WTC11 (cell line): ENCODE results near the gene HOMER3. TPM values are rescaled to one million over a fixed set of nuclear protein-coding genes. Genes with fewer than 3 reads are reported as not detected.

Experiments used
- ATAC-seq: fragments of 200-7000 bp; cut with Tn5 transposase; 2 replicates; pipeline ENCODE4 v1.10.0; 2021; ENCODE audit warnings: mild to moderate bottlenecking, moderate library complexity
- CTCF ChIA-PET: fragments of 300-600 bp; sonication (Branson Sonifier 250); formaldehyde crosslinking; loops from one replicate; lab custom pipeline; 2021; ENCODE audit warnings: antibody characterized with exemption; lab: Charles Lee
- POLR2A ChIA-PET: fragments of 350-600 bp; sonication (Branson Sonifier 250); formaldehyde crosslinking; loops from one replicate; lab custom pipeline; 2021; ENCODE audit warnings: antibody characterized with exemption; lab: Charles Lee
- DNase-seq: peaks from one replicate; pipeline ENCODE4 v3.0.0; 2021; ENCODE audit warnings: low spot score
- H3K27ac Mint-ChIP-seq: 2 replicates; pipeline ENCODE4 v1.8.0; 2021; ENCODE audit warnings: mixed read lengths
- H3K27me3 Mint-ChIP-seq: 2 replicates; pipeline ENCODE4 v1.8.0; 2021; ENCODE audit warnings: low read depth, mild to moderate bottlenecking, moderate library complexity, mixed read lengths
- H3K36me3 Mint-ChIP-seq: 2 replicates; pipeline ENCODE4 v1.8.0; 2021; ENCODE audit warnings: mixed read lengths
- H3K4me1 Mint-ChIP-seq: 2 replicates; pipeline ENCODE4 v1.8.0; 2022; ENCODE audit warnings: mixed read lengths
- H3K4me3 Mint-ChIP-seq: 2 replicates; pipeline ENCODE4 v1.8.0; 2021; ENCODE audit warnings: mild to moderate bottlenecking, moderate library complexity, mixed read lengths
- H3K9me3 Mint-ChIP-seq: 2 replicates; pipeline ENCODE4 v1.8.0; 2021; ENCODE audit warnings: mixed read lengths
- CBFB ChIP-seq: sonication (generic); formaldehyde crosslinking; IDR thresholded peaks from 2 replicates; pipeline ENCODE4 v1.8.1; 2022; ENCODE audit warnings: mild to moderate bottlenecking, low read depth, missing genetic modification reagents
- CREM ChIP-seq: sonication (generic); formaldehyde crosslinking; IDR thresholded peaks from 2 replicates; pipeline ENCODE4 v1.8.1; 2022; ENCODE audit warnings: mild to moderate bottlenecking, missing genetic modification reagents, moderate library complexity
- E2F5 ChIP-seq: sonication (generic); formaldehyde crosslinking; IDR thresholded peaks from 2 replicates; pipeline ENCODE4 v1.8.1; 2022; ENCODE audit warnings: mild to moderate bottlenecking, moderate library complexity, missing genetic modification reagents
- ELF4 ChIP-seq: sonication (generic); formaldehyde crosslinking; IDR thresholded peaks from 2 replicates; pipeline ENCODE4 v1.8.1; 2022; ENCODE audit warnings: low read depth, mild to moderate bottlenecking, moderate library complexity, missing genetic modification reagents
- EMX1 ChIP-seq: fragments of 250-450 bp; sonication (Bioruptor Pico); IDR thresholded peaks from 2 replicates; pipeline ENCODE4 v1.8.0; 2021; ENCODE audit warnings: mild to moderate bottlenecking
- ESRRA ChIP-seq: sonication (generic); formaldehyde crosslinking; IDR thresholded peaks from 2 replicates; pipeline ENCODE4 v1.8.1; 2022; ENCODE audit warnings: mild to moderate bottlenecking, missing genetic modification reagents, borderline replicate concordance
- FOXJ3 ChIP-seq: sonication (generic); formaldehyde crosslinking; IDR thresholded peaks from 2 replicates; pipeline ENCODE4 v1.9.0; 2021; ENCODE audit warnings: missing genetic modification reagents, mild to moderate bottlenecking, borderline replicate concordance
- FOXP1 ChIP-seq: sonication (generic); formaldehyde crosslinking; IDR thresholded peaks from 2 replicates; pipeline ENCODE4 v1.8.0; 2022; ENCODE audit warnings: missing genetic modification reagents, mild to moderate bottlenecking, moderate library complexity, borderline replicate concordance
- GABPB1 ChIP-seq: sonication (generic); formaldehyde crosslinking; IDR thresholded peaks from 2 replicates; pipeline ENCODE4 v1.8.1; 2023; ENCODE audit warnings: mild to moderate bottlenecking, missing genetic modification reagents
- MYBL2 ChIP-seq: sonication (generic); formaldehyde crosslinking; IDR thresholded peaks from 2 replicates; pipeline ENCODE4 v1.8.1; 2023; ENCODE audit warnings: mild to moderate bottlenecking, moderate library complexity, missing genetic modification reagents
- NFATC4 ChIP-seq: fragments of 250-450 bp; sonication (Bioruptor Pico); IDR thresholded peaks from 2 replicates; pipeline ENCODE4 v1.9.0; 2021; ENCODE audit warnings: mild to moderate bottlenecking
- NFE2L1 ChIP-seq: sonication (generic); formaldehyde crosslinking; IDR thresholded peaks from 2 replicates; pipeline ENCODE4 v1.8.1; 2023; ENCODE audit warnings: missing genetic modification reagents
- NFYB ChIP-seq: sonication (generic); formaldehyde crosslinking; conservative IDR thresholded peaks from 2 replicates; pipeline ENCODE4 v1.8.0; 2022; ENCODE audit warnings: low read depth, missing genetic modification reagents
- RORB ChIP-seq: fragments of 250-450 bp; sonication (Bioruptor Pico); IDR thresholded peaks from 2 replicates; pipeline ENCODE4 v1.9.0; 2021; ENCODE audit warnings: mild to moderate bottlenecking
- SMAD3 ChIP-seq: sonication (generic); formaldehyde crosslinking; IDR thresholded peaks from 2 replicates; pipeline ENCODE4 v1.8.0; 2022; ENCODE audit warnings: missing genetic modification reagents, mild to moderate bottlenecking, borderline replicate concordance
- ZMAT4 ChIP-seq: fragments of 250-450 bp; sonication (Bioruptor Pico); IDR thresholded peaks from 2 replicates; pipeline ENCODE4 v1.9.0; 2021; ENCODE audit warnings: mild to moderate bottlenecking
- ZNF138 ChIP-seq: sonication (generic); formaldehyde crosslinking; conservative IDR thresholded peaks from 2 replicates; pipeline ENCODE4 v1.8.1; 2022; ENCODE audit warnings: mild to moderate bottlenecking, moderate library complexity, missing genetic modification reagents
- ZNF232 ChIP-seq: sonication (generic); formaldehyde crosslinking; IDR thresholded peaks from 2 replicates; pipeline ENCODE4 v1.8.0; 2022; ENCODE audit warnings: mild to moderate bottlenecking, missing genetic modification reagents
- ZNF396 ChIP-seq: fragments of 250-450 bp; sonication (Bioruptor Pico); IDR thresholded peaks from 2 replicates; pipeline ENCODE4 v1.8.0; 2021; ENCODE audit warnings: mild to moderate bottlenecking, moderate library complexity, borderline replicate concordance
- total RNA-seq: library from RNA; stranded (reverse); gene quantifications from 3 replicates; pipeline ENCODE4 v1.2.3, GENCODE V29; 2021
- TF ChIP-seq, protein P1 (sequence below): sonication (generic); formaldehyde crosslinking; IDR thresholded peaks from 2 replicates; pipeline ENCODE4 v1.8.1; 2023; ENCODE audit warnings: mild to moderate bottlenecking, missing genetic modification reagents, moderate library complexity

HOMER3 gene
- total RNA-seq, 1 experiment from 2014 or later, result 28.2 TPM

- DNase-seq, result no peak
- no peaks in the 10 kb centered on the region for H3K4me1 Mint-ChIP-seq
- H3K9me3 Mint-ChIP-seq, result peaks cover 2% of the 10 kb centered on the region; the same call in 1 of the 2 replicates
- no peak overlapping the region for H3K27ac Mint-ChIP-seq
- no peak for TF ChIP-seq NFE2L1 (CRISPR knock-in tag)
- no peak for TF ChIP-seq ZNF396 (CRISPR knock-in tag)
- TF ChIP-seq GABPB1, result no peak
- no peak for TF ChIP-seq ZNF138 (CRISPR knock-in tag)
- TF ChIP-seq, protein P1, sequence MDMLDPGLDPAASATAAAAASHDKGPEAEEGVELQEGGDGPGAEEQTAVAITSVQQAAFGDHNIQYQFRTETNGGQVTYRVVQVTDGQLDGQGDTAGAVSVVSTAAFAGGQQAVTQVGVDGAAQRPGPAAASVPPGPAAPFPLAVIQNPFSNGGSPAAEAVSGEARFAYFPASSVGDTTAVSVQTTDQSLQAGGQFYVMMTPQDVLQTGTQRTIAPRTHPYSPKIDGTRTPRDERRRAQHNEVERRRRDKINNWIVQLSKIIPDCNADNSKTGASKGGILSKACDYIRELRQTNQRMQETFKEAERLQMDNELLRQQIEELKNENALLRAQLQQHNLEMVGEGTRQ (CRISPR knock-in tag), result no peak
- no peak for TF ChIP-seq ESRRA
- no peak for TF ChIP-seq CBFB (CRISPR knock-in tag)
- H3K36me3 Mint-ChIP-seq, result no peaks in the 10 kb centered on the region
- ATAC-seq, result no peak
- ChIA-PET POLR2A (no interaction called here), CTCF (interaction anchor here (0.7 to 1.1 kb wide), 4 partner anchors 11 to 37 kb away, joined by 3 to 9 read pairs (median 4); no protein-coding TSS in a partner anchor)
- H3K27me3 Mint-ChIP-seq, result peaks cover 8% of the 10 kb centered on the region
- no peak overlapping the region for H3K4me3 Mint-ChIP-seq
Observed at GRCh38 chr19:18949858-18950257, 8.8 kb upstream of the HOMER3 start.

DNA sequence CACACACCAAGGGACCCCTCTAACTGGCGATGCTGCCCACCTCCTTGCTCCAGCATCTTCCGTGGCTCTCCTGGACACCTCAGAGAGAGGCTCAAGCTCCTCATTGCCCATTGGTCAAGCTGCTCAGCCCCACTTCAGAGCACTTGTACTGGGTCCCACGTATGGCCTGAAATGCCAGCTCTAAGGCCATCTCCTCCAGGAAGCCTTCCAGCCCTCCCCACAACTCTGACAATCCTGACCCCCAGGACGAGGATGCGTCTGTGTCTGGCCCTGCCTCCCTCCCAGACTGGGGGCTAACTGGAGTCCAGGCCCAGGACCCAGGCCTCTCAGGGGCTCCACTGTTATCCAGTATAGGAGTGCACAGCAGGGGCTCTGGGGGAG lies 7.9 kb upstream of the HOMER3 start:
- Mint-ChIP-seq H3K9me3 (no peaks in the 10 kb centered on the region), H3K36me3 (no peaks in the 10 kb centered on the region), H3K27me3 (peaks cover 11% of the 10 kb centered on the region), H3K4me3 (no peak overlapping the region), H3K4me1 (no peaks in the 10 kb centered on the region), H3K27ac (no peak overlapping the region)
- CTCF ChIA-PET, result interaction anchor here (1.0 kb wide), 1 partner anchor 38 kb away, joined by 3 read pairs; no protein-coding TSS in a partner anchor
- TF ChIP-seq E2F5 (CRISPR knock-in tag) (no peak), SMAD3 (CRISPR knock-in tag) (no peak), ZNF232 (CRISPR knock-in tag) (no peak), MYBL2 (CRISPR knock-in tag) (no peak), ZMAT4 (no peak)
- ATAC-seq (no peak), DNase-seq (no peak)
- POLR2A ChIA-PET, result no interaction called here

DNA sequence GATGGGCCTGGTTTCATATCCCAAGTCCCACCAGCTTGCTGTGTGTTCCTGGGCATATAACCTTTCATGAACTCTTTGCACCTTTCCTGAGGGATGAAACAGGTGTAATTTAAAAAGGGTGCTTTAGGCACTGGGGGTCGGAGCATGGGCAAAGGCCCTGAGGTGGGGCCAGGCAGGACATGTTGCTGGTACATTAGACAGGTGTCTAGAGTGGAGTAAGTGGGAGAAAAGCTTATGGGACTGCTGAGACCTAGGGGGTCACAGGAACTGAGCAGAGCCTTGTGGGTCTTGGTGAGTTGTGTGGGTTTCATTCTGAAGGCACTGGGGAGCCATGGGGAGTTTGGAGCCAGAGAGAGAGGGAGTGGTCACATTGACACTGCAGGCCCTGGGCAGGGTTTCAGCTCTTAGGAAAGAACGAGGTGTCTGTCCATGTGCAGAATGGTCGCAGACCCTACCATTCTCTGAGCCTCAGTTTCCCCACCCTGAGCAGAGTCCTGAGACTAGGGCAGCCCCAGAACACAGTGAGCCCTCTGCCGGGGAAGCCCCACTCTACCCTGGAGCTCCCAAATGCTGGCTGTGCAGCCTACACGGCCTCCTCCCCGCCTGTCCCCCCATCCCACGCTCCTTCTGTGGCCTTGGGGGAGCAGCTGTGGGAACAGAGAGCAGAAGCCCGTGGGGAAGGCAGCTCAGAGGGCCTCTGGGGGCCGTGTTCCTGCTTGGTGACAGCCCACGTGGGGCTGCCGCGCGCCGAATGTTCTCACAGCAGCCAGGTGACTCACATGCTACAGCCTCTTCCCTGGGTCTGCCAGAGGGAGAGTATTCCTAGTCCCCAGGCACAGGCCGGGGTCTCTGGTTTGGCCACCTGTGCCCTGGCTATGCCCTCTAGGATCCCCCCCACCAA lies 7.3 kb upstream of the HOMER3 start:
- no peaks in the 10 kb centered on the region for H3K36me3 Mint-ChIP-seq
- TF ChIP-seq FOXP1, result no peak
- DNase-seq, result no peak
- POLR2A ChIA-PET, result interaction anchor here (0.6 kb wide), 1 partner anchor 24 kb away, joined by 6 read pairs; no protein-coding TSS in a partner anchor
- no peak overlapping the region for H3K27ac Mint-ChIP-seq
- no peak for ATAC-seq
- CTCF ChIA-PET, result no interaction called here
- no peaks in the 10 kb centered on the region for H3K9me3 Mint-ChIP-seq
- no peak overlapping the region for H3K4me3 Mint-ChIP-seq
- H3K27me3 Mint-ChIP-seq, result peaks cover 12% of the 10 kb centered on the region
- no peaks in the 10 kb centered on the region for H3K4me1 Mint-ChIP-seq

GRCh38 chr19:18946918-18947317 lies 5.9 kb upstream of the HOMER3 start:
- Mint-ChIP-seq H3K4me3 (no peak overlapping the region), H3K36me3 (no peaks in the 10 kb centered on the region), H3K27me3 (peaks cover 20% of the 10 kb centered on the region), H3K4me1 (peaks cover 5% of the 10 kb centered on the region), H3K9me3 (no peaks in the 10 kb centered on the region), H3K27ac (no peak overlapping the region)
- TF ChIP-seq ZNF232 (CRISPR knock-in tag) (no peak), FOXJ3 (no peak), CREM (CRISPR knock-in tag) (no peak), ZNF138 (CRISPR knock-in tag) (no peak), NFYB (no peak), EMX1 (CRISPR knock-in tag) (no peak), SMAD3 (CRISPR knock-in tag) (no peak), RORB (no peak), NFATC4 (CRISPR knock-in tag) (no peak), ELF4 (CRISPR knock-in tag) (no peak), NFE2L1 (CRISPR knock-in tag) (no peak)
- DNase-seq (no peak), ATAC-seq (no peak)
- CTCF ChIA-PET, result interaction anchor here (0.7 kb wide), 1 partner anchor 40 kb away, joined by 5 read pairs; no protein-coding TSS in a partner anchor
- POLR2A ChIA-PET, result interaction anchor here (0.7 to 0.9 kb wide), 2 partner anchors 15 to 28 kb away, joined by 3 to 11 read pairs; no protein-coding TSS in a partner anchor
